NCI-H2196 treated with DMSO at 0.1 percent for 48 hours (cell line): ENCODE data around the gene AFG1L.
"Not testable (repeated sequence)": the region's sequence is repeated elsewhere in the genome, so short reads cannot be mapped to it uniquely, and the experiment has no call there.

Source experiments
- DNase-seq: peaks from one replicate; lab custom pipeline; 2025; ENCODE audit not compliant: unreplicated experiment; lab: John Stamatoyannopoulos, UW

AFG1L gene

DNA sequence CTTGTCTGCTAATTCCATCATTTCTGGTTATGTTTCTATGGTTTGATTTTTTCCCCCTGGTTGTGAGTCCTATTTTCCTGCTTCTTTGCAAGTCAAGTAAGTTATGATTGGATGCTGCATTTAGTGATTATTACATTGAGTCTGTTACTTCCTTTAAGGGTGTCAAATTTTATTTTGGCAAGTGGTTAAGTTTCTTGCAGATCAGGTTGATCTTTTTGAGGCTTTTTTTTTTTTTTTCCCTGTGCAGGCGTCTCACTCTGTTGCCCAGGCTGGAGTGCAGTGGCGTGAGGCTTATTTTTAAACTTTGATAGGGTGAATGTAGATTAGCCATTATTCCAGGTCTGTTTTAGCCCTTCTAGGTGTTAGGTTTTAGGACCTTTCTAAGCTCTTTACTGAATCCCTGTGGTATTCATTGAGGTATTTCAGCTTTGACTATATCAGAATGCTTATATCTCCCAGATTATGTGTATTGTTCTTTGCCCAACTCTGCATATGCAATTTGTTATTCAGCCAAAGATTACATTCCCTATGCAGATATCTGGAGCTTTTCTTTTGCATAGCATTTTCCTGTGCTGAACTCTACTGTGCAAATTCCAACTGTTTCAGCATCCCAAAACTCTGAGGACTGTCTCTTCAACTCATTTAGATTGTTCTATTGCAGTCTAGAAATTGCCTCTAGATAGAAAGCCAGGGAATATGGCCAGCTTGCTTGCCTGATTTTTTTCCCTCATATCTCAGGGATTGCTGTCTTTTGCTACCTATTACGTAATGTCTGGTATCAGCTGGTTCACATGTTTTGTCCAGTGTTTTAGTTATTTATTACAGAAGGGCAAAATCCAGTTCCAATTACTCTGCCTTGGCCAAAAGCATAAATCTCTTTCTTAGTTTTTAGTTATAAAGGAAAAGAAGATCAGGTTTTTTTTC is 113.3 kb downstream of the AFG1L start:
- no peak for DNase-seq

DNA sequence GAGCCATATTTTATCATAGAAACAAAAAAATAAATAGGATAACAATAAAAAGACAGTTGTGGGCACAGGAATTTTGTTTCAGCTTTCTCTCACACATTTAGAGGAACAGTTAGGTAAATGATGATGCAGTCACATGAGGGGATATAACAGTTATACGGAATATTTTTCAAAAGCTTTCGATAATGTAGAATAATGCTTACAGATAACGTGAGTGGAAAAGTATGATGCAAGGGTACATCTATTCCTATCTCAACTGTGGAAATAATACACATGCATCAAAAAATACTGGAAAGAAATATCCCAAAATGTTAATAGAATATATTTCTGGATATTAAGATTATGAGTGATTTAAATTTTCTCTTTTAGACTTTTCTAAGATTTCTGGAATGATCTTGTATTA is 114.0 kb downstream of the AFG1L start:
- DNase-seq: no peak

DNA sequence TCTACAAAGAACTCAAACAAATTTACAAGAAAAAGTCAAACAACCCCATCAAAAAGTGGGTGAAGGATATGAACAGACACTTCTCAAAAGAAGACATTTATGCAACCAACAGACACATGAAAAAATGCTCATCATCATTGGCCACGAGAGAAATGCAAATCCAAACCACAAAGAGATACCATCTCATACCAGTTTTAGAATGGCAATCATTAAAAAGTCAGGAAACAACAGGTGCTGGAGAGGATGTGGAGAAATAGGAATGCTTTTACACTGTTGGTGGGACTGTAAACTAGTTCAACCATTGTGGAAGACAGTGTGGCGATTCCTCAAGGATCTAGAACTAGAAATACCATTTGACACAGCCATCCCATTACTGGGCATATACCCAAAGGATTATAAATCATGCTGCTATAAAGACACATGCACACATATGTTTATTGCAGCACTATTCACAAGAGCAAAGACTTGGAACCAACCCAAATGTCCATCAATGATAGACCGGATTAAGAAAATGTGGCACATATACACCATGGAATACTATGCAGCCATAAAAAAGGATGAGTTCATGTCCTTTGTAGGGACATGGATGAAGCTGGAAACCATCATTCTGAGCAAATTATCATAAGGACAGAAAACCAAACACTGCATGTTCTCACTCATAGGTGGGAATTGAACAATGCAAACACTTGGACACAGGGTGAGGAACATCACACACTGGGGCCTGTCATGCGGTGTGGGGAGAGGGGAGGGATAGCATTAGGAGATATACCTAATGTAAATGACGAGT is 121.4 kb downstream of the AFG1L start:
- DNase-seq: not testable (repeated sequence)

DNA sequence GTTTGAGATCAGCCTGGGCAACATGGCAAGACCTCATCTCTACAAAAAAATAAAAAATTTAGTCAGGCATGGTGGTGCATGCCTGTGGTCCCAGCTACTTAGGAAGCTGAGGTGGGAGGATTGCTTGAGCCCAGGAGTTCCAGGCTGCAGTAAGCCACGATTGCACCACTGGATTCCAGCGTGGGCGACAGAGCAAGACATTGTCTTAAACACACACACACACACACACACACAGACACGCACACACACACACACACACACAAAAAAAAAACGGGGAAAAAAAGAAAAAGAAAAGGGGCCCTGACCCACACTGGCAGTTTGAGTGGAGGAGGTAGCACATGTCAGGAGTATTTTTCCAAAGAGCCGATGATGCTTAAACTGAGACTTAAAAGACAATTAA is 122.2 kb downstream of the AFG1L start:
- no peak for DNase-seq

DNA sequence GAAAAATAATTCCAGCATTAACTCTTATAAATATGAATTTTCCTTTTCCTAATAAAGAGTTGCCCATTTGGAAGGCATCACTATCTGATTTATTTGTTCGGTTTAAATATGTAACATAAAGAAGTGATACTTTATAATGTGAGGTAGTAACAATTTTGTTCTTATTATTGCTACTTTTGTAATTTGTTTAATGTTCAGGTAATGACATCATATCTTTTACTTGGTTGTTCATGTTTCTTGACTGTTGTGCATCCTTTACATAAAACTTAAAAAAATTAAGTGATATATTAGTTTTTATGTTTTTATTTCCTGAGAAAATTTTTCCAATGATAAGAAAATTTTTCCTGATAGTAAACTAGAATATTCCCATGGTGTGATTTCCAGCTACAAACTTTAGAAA is 124.6 kb downstream of the AFG1L start:
- DNase-seq: no peak

DNA sequence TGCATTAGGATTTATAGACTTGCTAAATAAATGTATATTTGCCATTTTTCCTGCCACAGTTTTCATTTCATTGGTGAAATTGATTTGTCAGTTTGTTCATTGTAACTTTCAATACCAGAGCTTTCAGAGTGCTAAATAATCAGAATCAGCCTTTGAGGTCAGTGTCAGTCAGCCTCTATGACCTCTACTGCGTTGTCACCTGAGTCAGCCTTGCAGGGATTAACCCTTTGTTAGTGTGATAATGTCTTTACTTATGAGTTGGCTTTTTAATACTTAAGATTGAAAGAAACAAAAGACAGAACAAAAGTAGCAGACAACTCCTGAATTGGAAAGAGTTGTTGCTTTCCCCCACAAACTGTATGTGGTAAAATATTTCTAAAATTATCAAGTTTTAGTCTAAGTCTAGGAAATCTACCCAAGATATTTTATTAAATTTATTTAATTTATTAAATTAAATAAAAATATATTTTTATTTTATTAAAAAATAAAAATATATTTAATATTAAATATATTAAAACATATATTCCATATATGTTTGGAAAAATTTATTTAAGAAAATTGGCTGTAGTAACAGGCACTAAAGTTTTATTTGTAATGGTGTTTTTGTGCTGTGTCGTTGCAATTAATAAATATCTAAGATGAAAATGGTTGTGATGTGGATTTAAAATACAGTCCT is 125.2 kb downstream of the AFG1L start:
- no peak for DNase-seq

DNA sequence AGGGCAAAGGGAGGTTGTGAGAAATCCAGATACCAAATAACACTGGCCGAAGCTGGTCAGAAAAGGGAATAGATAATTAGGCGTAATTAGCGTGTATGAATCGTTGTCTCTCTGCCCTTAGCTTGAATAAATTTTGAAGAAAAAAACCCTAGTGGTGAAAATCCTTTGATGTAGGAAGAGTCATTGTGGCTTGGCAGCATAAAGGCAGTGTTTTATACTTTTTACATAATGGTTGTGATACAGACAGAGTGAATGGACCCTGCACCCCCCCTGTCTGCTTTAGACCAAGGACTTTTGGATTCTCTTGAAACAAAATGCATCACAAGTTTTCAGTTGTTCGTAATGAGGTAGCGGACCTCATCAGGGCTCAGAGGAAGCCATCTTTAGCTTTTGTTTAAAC is 126.5 kb downstream of the AFG1L start:
- no peak for DNase-seq

DNA sequence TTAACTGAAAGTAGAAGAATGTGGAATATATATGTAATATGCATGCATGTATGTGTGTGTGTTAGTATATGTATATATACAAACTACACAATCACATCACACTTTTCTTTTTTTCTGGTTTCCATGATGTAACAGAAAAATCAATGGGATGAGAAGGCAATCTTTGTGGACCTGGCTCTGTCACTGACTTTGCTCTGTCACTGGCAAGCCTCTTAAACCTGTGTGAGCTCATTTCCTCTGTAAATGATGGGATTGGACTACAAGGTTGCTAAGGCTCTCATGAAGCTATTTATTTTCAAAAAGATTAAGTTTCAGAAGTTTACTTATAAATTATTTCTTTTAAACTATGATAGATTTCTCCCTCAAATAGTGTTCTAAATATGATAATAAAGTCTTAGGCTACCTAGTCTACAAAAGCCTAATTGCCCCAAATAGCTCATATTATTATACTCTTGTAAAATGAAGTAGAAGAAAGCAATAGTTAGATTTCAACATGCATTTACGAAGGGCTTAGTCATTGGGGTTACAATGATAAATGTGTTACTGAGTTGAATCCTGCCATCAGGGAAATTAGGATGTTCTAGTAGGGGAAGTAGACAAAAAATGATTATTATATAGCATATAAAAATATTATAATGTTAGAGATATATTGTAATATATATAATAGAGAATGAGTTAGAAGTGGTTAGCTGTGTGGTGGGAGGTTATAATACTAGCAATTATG is 129.3 kb downstream of the AFG1L start:
- no peak for DNase-seq

DNA sequence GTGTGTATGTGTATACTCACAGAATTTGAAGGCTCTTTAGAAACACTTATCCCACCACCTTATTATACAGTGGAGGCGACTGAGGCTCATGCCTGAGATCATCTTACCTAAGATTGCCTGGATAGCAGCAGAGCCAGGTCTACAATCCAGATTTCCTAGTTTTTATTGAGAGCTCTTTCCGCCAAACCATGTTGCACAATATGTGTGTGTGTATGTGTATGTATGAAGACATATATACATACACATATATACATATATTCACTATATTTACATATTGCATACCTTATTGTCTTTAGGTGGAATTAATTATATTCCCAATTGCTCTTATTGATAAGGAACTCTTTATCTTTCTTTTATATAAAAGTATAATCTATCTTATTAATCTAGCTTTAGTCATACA is 130.6 kb downstream of the AFG1L start:
- DNase-seq: no peak

DNA sequence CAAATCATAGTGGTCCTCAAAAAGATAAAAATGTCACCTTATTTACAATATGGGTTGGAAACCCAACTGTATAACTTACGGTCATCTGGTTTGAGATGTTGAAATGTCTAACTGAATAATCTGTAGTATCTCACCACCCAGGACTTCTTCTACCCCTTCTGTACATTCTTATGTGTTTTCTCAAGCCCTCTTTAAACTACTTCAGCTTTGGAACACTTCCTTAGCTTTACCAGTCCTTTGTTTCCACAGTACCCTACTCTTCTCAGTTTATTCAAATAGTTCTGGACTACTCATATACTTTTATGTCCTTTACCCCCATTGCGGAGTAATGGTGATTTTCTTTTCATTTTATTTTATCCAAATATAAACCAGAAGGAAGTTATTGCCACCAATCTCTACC is 137.3 kb downstream of the AFG1L start:
- DNase-seq: no peak

DNA sequence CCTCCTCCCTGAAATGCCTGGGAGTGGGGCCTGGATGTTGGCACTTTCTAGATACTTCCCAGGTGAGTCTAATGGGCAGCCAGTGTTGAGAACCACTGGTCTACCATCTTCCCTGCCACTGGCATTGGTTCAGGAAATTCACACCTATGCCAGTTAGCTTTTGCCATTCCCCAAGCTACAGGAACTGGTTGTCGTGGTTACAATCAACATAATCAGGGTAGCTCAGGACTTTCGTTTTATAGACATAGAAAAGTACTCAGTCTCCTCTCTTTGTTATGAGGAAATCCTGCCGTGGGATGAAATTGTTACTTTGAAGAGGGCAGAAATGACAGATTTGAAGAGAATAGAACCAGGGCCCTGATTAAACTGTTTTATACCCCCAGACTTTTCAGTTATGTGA is 137.9 kb downstream of the AFG1L start:
- no peak for DNase-seq

DNA sequence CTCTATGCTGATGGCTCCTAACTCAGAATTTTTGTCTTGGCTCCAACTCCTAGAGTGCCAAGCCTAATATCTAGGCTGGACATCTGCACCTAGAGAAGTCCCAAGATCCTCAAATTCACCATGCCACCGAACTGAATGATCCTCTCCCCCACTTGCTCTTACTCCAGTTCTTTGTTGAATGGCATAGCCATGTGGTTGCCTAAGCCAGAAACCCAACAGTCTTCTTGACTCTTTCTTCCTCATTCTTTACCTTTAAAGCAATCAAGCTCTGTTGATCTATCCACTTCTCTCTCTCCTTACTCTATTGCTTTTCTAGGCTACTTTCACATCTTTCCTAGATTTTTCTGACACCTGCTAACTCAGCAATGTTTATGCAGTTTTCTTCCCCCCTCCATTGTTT is 139.4 kb downstream of the AFG1L start:
- no peak for DNase-seq

DNA sequence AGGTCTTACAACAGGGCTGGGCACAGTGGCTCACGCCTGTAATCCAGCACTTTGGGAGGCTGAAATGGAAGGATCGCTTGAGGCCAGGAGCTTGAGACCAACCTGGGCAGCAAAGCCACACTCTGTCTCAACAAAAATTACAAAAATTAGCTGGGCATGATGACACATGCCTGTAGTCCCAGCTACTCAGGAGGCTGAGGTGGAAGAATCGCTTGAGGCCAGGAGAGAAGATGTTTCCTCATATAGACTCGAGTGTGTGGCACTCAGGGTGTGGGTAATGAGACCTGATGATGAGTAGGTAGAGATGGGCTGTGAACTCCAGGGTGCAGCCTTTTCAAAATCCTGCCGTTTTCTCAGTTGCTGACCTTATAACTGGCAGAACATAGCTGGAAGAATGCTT is 140.5 kb downstream of the AFG1L start:
- DNase-seq: no peak

DNA sequence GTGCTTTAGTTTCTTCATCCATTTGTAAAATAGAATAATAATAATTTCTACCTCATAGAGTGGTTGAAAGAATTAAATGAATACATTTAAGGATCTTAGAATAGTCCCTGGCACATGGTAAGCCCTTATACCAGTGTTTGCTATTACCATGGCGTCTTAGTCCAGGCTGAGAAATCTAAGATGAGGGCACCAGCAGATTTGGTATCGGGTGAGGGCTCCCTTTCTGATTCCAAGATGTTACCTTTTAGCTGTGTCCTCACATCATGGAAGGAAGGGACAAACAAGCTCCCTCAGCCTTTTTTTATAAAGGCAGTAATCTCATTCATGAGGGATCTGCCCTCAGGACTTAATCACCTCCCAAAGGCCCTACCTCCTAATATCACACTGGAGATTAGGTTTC is 141.9 kb downstream of the AFG1L start:
- DNase-seq: no peak

DNA sequence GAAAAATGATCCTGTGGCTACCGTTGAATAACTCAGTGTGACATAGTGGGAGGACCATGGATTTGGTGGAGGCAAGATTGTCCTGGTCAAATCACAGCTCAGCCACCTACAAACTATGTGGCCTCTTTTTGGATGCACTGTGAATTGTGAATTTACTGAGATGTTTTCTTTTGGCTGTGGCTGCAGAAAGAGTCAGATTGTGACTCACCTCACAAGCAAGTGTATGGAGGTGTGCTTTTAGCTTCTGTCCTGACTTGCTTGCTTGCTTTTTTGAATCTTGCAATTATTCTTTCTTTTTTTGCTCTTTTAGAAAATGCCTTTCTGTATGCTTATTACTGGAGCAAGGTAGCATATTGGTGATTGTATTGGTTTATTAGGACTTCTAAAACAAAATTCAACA is 143.0 kb downstream of the AFG1L start:
- no peak for DNase-seq

DNA sequence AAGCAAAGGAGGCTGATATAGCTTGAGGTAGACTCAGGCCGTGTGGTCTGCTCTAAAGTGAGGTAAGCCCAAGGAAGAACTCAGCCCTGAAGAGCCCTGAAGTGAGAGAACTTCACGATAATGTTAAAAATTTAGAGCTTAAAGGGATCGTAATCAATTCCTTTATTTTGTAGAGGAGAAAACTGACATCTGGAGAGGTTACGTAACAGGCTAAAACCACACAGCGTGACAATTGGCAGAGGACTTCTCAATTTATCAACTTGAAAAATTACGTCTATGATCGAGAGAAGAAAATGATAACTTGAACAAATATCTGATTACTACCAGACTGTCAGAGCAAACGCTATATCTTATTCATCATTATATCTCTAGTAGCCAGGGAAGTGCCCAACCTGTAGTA is 144.1 kb downstream of the AFG1L start:
- DNase-seq: no peak

DNA sequence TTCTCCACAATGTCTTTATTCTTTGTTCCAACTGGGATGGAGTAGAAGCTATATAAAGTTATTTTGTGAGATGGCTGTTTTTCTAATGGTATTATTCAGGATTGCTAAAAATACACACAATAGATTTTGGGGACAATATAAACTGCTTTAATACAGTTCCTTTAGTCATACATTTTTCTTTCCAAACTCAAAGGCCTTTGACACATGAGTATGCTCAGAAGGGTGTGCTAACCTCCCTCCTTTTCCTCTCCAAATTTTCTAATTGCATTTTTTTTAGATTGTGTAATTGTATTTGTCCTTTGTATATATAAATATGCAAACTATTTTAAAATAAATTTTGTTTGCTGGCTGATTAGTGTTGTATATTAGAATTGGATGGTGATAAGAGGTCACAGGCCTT is 146.3 kb downstream of the AFG1L start:
- no peak for DNase-seq

DNA sequence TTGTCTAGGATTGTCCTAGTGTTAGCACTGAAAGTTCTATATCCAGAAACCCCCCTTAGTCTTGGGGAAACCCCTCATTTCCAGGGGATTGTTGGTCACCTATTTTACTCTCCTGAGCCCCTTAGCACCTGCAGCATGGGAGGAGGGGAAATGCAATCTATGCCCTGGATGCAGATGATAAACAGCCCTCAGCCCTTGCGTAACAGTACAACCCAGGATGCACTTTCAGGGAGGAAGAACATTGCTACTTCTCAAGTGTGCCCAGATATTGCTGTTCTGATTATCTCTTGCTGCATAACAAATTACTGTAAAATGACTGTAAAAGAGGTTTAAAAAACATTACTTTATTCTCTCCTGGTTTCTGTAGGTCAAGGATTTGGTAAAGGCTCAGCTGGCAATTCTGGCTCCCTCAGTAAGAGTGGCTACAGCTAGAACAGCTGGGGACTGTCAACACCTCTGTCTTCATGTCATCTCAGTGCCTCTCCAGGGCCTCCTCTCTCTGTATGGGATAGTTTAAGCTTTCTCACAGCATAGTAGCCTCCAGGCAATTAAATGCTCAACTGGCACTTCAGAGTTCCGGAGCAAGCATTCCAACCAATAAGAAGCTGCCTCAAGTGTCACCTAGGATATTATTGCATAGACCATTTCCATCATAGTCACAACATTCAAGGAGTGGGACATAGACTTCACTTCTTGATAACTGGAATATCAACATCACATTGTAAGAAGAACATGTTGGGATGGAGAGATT is 148.1 kb downstream of the AFG1L start:
- no peak for DNase-seq

DNA sequence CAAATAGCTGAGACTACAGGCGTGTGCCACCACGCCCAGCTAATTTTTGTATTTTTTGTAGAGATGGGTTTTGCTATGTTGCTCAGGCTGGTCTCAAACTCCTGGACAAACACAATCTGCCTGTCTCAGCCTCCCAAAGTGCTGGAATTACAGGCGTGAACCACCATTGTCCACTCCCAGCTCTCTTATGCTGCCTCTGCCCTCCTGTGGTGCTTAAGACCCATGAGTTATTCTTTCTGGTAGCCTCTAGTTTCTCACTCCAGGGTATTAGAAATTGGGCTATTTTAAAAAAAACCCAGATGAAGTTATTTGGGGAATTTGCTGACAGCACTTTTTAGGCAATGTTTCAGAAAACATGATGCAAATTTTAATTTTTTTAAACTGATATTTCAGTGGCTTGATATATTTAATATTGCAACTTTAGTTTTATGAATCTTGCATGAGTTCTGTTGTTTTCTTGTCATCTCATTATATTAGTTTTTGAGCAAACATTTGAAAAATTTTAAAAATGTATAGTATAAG is 151.8 kb downstream of the AFG1L start:
- no peak for DNase-seq

DNA sequence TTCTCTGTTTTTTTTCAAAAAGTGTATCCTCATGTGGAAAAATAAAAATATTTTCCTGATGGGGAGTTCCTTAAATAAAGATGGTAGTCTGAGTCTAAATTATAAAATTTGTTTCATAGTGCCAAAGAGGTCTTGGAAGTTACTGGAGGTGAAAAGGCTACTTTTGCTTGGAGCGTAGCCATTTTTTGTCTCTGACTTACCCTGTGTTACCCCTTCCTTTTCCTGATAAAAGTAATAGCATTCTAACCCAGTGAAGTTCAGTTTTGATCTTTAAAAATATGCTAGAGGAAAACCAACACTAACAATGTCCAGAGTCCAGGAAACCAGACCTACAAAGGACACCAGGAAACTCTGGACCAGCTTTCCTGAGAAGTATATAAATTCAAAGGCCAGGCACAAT is 153.6 kb downstream of the AFG1L start:
- no peak for DNase-seq
